ENCODE measurements around the gene RC3H1.
"Not testable (repeated sequence)": the region's sequence is repeated elsewhere in the genome, so short reads cannot be mapped to it uniquely, and the experiment has no call there.

RC3H1 gene

DNA sequence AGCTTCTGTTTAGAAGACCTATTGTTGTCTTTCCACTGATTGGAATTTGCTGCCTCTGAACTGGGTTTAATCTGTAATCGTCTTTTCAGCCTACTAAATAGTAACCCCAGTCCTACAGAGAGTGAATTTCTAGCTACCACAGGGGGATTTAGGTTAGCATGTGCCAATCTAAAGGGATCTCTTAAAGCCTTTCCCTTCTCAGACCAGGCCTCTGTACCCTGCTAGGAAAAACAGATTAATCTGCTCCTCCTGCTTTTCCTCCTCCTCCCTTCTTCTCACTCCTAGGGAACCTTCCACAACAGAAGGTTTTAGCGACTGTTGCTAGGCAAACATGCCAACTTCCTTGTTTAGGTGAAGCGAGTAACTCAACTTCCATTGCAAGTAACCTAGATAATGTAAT, 1.3 kb upstream of the RC3H1 start:
- no peak for DNase-seq

DNA sequence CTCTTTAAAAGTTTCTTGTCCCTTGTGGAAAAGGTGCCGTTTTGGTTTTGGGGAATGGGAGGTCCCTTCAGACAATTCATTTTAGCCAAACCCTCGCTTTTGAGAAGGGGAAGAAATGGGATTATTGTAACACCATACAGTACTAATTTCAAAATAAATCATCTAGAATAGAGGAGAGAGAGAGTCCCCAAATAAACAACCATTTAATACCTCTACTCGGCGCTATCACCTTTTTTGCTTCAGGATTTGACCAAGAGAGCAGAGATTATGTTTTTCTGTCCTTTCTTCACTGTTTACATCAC, 770 bp upstream of the RC3H1 start:
- DNase-seq: no peak

GRCh38 chr1:174021591-174022079, 522 bp downstream of the RC3H1 start:
- DNase-seq: peak; percentile 51

GRCh38 chr1:174018565-174018964, 3.6 kb downstream of the RC3H1 start:
- no peak for DNase-seq

DNA sequence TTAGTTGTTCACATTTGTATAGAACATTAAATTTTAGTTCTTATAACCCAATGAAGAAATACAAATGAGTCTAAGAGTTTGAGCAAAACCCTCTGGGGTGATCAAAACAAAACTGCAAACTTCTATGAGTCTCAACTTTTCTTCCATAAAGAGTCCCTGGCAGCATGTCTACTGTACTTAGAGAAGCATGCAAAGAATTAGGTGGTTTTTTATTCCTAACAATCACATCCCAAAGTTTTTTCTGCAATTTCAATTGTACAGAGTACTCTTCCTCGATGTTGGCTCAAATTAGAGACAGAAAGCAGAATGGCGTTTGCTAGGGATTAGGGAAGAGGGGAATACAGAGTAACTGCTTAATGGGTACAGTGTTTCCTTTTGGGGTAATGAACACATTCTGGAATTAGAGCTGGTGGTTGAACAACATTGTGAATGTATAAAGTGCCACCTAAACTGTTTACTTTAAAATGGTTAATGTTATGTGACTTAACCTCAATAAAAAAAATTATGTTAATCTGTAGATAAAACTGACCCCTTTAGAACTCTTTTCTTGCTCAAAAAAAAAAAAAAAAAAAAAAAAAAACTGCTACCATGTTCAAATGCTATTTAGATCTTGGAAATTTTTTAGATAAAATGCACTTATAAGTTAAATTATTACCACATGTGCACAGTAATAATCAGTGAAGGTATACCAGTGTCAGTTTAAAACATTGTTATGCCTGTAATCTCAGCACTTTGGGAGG, 4.8 kb downstream of the RC3H1 start:
- DNase-seq: no peak

DNA sequence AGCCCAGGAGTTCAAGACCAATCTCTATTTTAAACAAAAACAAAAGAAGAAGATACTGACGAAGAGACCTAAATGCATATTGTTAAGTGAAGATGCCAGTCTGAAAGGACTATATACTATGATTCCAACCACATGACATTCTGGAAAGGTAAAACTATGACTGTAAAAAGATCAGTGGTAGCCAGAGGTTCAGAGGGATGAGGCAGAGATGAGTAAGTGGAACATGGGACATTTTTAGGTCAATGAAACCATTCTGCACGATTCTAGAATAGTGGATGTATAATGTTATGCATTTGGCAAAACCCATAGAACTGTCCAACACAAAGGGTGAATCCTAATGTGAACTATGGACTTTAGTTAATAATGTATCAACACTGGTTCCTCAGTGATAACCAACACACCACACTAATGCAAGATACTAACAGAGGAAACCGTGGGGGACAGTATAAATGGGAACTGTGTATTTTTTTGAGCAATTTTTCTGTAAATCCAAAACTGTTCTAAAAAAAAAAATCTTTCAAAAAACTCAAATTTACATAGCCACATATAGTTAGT, 8.2 kb downstream of the RC3H1 start:
- DNase-seq: no peak

GRCh38 chr1:174008979-174009378, 13.2 kb downstream of the RC3H1 start:
- DNase-seq: no peak

- no peak for DNase-seq
Observed at GRCh38 chr1:174008269-174008668, 13.9 kb downstream of the RC3H1 start.

DNA sequence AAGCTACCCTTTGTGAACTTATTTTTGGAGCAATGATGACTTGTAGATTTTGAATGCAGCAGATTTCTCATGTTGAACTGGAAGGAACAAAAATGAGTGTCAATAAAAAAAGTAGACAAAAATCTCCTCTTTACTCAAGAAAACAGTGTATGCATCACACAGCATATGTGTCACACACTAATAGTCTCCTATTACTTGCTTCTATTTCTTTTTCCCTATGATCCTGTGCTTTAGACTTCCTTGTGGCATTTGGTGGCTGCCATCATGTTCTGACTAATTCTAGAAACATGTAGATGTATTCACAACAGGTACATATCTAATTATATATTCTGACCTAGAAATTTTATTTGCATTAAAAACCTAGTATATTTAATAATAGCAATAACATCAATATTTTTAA, 14.3 kb downstream of the RC3H1 start:
- DNase-seq: no peak

GRCh38 chr1:174005032-174005431, 17.1 kb downstream of the RC3H1 start:
- DNase-seq: no peak

DNA sequence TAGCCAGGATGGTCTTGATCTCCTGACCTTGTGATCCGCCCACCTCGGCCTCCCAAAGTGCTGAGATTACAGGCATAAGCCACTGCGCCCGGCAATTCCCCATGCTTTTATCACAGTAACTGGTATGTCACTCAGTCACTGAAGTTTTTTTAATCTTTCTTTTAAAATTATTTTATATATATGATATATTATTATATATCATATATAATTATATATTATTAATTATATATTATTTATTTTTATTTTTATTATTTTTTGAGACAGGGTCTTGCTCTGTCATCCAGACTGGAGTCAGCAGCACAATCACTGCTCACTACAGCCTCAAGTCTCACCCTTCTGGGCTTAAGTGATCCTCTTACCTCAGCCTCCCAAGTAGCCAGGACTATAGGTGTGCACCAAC, 18.3 kb downstream of the RC3H1 start:
- DNase-seq: no peak

DNA sequence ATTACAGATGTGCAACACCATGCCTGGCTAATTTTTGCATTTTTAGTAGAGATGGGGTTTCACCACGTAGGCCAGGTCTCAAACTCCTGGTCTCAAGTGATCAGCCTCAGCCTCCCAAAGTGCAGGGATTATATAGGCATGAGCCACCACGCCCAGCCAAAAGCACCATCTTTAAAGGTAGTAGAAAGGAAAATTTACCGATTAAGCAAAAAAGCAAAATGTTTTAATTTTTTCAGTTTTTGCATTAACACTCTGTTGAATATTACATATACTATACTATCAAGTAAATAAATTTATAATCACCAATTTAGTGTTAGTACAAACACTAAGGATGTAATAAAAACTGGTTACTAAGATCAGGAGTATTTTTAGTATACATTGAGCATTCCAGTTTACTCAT, 20.6 kb downstream of the RC3H1 start:
- DNase-seq: no peak

GRCh38 chr1:174000371-174000770, 21.8 kb downstream of the RC3H1 start:
- DNase-seq: no peak

DNA sequence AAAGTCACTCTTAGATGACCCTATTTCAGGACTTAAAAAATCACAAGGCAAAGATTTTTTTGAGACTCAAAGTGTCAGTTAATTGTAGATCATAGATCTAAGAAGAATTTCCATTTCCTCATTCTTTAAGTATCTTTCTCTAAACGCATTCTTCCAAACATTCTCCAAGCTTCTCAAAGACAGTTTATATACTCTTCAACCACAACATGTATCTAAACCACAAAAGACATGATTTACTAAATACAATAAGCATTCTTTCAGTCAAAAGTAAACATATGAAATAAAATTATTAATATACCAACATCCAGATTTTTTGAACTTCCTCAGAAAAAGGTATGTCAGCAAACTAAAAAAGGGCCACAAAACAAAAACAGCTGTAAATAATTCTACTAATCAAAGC, 24.4 kb downstream of the RC3H1 start:
- DNase-seq: no peak

DNA sequence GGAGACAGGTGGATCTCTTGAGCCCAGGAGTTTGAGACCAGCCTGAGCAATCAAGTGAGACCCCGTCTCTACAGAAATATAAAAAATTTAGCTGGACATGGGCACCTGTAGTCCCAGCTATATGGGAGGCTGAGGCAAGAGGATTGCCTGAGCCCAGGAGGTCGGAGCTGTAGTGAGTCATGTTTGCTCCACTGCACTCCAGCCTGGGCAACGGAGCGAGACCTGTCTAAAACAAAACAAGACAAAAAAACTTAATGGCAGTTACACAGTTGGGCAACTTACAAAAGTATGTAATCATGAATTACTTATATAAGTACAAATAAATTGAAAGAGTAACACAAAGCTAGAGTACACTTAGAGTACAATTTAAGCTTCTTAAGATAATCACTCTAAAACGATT, 25.2 kb downstream of the RC3H1 start:
- DNase-seq: no peak

DNA sequence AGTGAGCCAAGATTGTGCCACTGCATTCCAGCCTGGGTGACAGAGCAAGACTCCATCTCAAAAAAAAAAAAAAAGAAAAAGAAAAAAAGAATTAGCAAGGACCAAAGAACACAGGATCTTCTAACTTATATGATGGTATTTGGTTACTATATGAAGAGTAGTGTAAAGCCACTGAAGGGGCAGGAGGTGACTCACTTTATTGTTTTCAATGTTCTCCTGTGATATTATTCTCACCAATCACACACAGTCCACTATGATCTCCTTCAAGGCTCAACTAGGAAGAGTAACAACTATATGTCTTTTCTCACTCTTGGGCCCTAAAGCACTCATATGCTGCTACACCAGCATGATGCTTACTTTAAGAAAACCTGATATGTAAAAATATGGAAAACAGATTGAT, 26.7 kb downstream of the RC3H1 start:
- no peak for DNase-seq

DNA sequence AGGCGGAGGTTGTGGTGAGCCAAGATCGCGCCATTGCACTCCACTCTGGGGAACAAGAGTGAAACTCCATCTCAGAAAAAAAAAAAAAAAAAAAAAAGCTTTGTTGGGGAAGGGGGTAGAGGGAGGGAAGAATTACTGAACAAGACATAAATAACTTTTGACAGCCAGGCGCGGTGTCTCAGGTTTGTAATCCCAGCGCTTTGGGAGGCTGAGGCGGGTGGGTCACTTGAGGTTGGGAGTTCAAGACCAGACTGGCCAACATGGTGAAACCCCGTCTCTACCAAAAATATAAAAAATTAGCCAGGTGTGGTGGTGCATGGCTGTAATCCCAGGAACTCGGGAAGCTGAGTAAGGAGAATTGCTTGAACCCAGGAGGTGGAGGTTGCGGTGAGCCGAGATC, 28.2 kb downstream of the RC3H1 start:
- DNase-seq: not testable (repeated sequence)

DNA sequence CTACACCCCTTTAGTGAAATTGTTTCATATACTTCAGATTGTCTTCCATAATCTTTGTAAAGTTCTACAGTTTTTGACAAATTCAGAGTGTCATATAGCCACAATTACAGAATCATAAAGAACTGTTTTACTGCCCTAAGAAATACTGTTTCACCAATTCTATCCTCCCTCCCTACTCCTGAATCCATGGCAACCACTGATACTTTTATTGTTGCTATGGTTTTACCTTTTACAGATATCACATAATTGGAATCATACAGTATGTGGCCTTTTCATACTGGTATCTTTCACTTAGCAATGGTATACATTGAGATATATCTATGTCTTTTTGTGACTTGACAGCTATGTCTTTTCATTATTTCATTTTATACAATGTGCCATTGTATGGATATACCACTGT, 34.1 kb downstream of the RC3H1 start:
- DNase-seq: no peak

DNA sequence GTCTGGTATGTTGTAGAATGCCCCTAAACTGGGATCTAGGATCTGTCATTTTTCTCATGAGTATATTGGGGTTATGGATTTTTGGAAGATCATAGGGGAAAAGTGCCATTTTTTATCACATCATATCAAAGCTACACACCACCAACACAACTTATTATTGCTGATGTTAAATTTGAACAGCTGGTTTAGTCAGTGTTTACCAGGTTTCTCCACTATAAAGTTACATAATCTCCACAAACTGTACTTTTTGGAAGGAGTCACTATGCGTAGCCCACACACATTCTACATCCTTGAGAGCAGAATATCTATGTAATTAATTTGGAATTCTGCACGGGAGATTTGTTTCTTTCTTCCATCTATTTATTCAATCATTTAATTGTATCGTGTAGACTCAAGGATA, 35.2 kb downstream of the RC3H1 start:
- DNase-seq: no peak

DNA sequence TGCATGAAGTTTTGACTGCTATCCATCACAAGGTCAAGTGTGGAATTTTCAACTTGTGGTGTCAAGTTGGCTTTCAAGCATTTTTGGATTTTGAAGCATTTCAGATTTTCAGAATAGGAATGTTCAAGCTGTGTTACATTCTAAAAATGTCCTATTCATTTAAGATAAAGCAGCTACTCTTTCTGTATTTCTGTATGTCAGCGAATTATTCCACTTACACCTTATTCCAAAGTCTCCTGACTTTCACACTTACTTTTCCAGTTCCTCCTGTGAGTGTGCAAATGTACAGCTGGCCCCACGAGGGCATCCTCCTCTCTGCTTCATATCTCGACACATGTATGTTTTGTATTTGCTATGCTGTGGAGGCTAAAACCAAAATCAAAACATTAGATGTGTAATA, 51.9 kb downstream of the RC3H1 start:
- no peak for DNase-seq

- DNase-seq: not testable (repeated sequence)
Observed at GRCh38 chr1:173965896-173966295, 56.3 kb downstream of the RC3H1 start.

DNA sequence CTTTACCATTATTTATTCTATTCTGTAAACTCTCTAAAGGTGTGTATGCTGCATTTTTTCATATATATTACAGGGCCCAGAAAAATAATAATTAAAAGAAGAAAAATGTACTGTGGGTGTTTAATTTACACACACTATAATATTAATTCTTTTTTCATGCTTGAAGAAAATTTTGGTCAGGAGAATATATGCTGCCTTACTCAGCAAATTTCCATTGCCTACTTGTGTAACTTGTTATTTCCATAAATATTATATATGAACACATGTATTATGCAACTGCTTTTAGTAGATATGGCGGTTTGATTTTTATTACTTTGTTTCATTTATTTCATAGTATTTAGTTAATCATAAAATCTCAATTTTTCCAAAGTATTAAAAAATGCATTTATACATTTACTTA, 58.7 kb downstream of the RC3H1 start:
- DNase-seq: no peak

GRCh38 chr1:173960625-173961024, 61.5 kb downstream of the RC3H1 start:
- DNase-seq: no peak

GRCh38 chr1:173954179-173954578, 68.0 kb downstream of the RC3H1 start:
- DNase-seq: no peak

GRCh38 chr1:173948594-173948993, 73.6 kb downstream of the RC3H1 start:
- no peak for DNase-seq

Measured in CD4-positive, alpha-beta T cell treated with Interleukin-6 for 4 hours (primary cell).